Measurements from ENCODE around the gene MYL10.

DNA sequence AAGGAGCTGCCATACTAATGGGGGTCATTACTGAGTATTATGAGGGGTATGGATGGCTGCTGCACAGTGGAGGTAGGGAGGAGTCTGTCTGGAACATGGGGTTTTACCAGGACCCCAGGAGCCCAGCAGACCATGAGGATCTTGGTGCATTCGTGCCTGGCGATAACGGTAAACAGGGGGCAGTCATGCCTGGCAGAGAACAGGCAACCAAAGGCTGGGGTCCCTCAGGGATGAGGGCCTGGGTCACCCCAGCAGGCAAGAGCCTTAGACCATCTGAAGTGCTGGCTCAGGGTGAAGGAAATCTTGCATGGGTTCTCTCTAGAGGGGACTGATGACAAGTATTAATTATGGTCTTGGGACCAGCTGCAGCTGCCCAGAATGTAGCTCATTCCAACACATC, 46.1 kb downstream of the MYL10 start:
- TF ChIP-seq, protein P1, sequence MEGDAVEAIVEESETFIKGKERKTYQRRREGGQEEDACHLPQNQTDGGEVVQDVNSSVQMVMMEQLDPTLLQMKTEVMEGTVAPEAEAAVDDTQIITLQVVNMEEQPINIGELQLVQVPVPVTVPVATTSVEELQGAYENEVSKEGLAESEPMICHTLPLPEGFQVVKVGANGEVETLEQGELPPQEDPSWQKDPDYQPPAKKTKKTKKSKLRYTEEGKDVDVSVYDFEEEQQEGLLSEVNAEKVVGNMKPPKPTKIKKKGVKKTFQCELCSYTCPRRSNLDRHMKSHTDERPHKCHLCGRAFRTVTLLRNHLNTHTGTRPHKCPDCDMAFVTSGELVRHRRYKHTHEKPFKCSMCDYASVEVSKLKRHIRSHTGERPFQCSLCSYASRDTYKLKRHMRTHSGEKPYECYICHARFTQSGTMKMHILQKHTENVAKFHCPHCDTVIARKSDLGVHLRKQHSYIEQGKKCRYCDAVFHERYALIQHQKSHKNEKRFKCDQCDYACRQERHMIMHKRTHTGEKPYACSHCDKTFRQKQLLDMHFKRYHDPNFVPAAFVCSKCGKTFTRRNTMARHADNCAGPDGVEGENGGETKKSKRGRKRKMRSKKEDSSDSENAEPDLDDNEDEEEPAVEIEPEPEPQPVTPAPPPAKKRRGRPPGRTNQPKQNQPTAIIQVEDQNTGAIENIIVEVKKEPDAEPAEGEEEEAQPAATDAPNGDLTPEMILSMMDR (IDR thresholded peaks at IDR 0.05) = no peak
- no peak for TF ChIP-seq POLR2A (IDR thresholded peaks at IDR 0.05)

All from heart left ventricle (tissue), 13 donors.